H54 (cell line): ENCODE data around the gene MYL6B.
"Not testable (repeated sequence)": the region's sequence is repeated elsewhere in the genome, so short reads cannot be mapped to it uniquely, and the experiment has no call there.

Experiments used
- DNase-seq: peaks from one replicate; pipeline ENCODE4 v3.0.0; 2011; ENCODE audit warnings: low spot score, mixed read lengths; ENCODE audit not compliant: insufficient read length
- FAIRE-seq: peaks from 3 replicates; lab custom pipeline; 2011; peaks lifted over from hg19 to GRCh38; lab: Jason Lieb, UNC
- POLR2A ChIP-seq: IDR thresholded peaks from 2 replicates; pipeline ENCODE4 v1.6.1; 2011; ENCODE audit warnings: low read depth, mild to moderate bottlenecking, low read length

Gene MYL6B

GRCh38 chr12:56153678-56154065, 1.3 kb downstream of the MYL6B start:
- FAIRE-seq, result no peak
- no peak for DNase-seq
- TF ChIP-seq POLR2A, result no peak

GRCh38 chr12:56154246-56154771, 1.9 kb downstream of the MYL6B start:
- no peak for FAIRE-seq
- no peak for DNase-seq
- no peak for TF ChIP-seq POLR2A

GRCh38 chr12:56154818-56155217, 2.4 kb downstream of the MYL6B start:
- DNase-seq (no peak), FAIRE-seq (no peak)
- no peak for TF ChIP-seq POLR2A

- DNase-seq, result no peak
- FAIRE-seq, result no peak
- TF ChIP-seq POLR2A, result no peak
Observed at GRCh38 chr12:56155256-56155845, 3.0 kb downstream of the MYL6B start.

GRCh38 chr12:56156464-56157200, 4.2 kb downstream of the MYL6B start:
- DNase-seq, FAIRE-seq: not testable (repeated sequence)

GRCh38 chr12:56157201-56158028, 5.0 kb downstream of the MYL6B start:
- peak; percentile 27; the same call in 1 of the 2 replicates for TF ChIP-seq POLR2A
- DNase-seq (peak; percentile 57), FAIRE-seq (no peak)

- peak; percentile 96 for TF ChIP-seq POLR2A
- no peak for FAIRE-seq
- peak; percentile 81 for DNase-seq
Observed at GRCh38 chr12:56158029-56158925, 5.9 kb downstream of the MYL6B start, which contains the start of gene MYL6. Gene MYL6, plus strand, starts transcription at chr12:56158359. Its CDS starts 43 bp downstream, at chr12:56158402.

GRCh38 chr12:56158926-56159461, 6.6 kb downstream of the MYL6B start:
- no peak for DNase-seq
- no peak for FAIRE-seq
- no peak for TF ChIP-seq POLR2A

- DNase-seq (no peak), FAIRE-seq (no peak)
- TF ChIP-seq POLR2A, result no peak
Observed at GRCh38 chr12:56159482-56160192, 7.2 kb downstream of the MYL6B start.

- no peak for TF ChIP-seq POLR2A
- FAIRE-seq, result no peak
- DNase-seq, result no peak
Observed at GRCh38 chr12:56160193-56160763, 7.9 kb downstream of the MYL6B start.

- DNase-seq, result no peak
- no peak for FAIRE-seq
- TF ChIP-seq POLR2A, result no peak
Observed at GRCh38 chr12:56160894-56161689, 8.7 kb downstream of the MYL6B start.
